Prostate gland (tissue), 2 donors: ENCODE results near the gene VWA8. TPM values are rescaled to one million over a fixed set of nuclear protein-coding genes. Genes with fewer than 3 reads are reported as not detected.
A peak's percentile ranks its signal among the peaks of the same experiment; 100 is the strongest.

ENCODE experiments used
- DNase-seq: peaks from one replicate; pipeline ENCODE4 v3.0.0-alpha.2; 2019; ENCODE audit warnings: low spot score
- H3K27ac ChIP-seq, 2 donors: fragments of 200-600 bp; sonication (generic); 2 replicates each; pipeline ENCODE4 v1.5.1; 2017 to 2019
- H3K27me3 ChIP-seq: fragments of 200-600 bp; sonication (generic); replicated peaks from 2 replicates; pipeline ENCODE4 v1.5.1; 2019; ENCODE audit not compliant: insufficient read depth
- H3K36me3 ChIP-seq, 2 donors: fragments of 200-600 bp; sonication (generic); 1 replicate in 1 of 2; 2 replicates in 1 of 2; pipeline versions ENCODE4 v1.5.1 to v1.8.1; 2017 to 2019
- H3K4me1 ChIP-seq: fragments of 200-600 bp; sonication (generic); replicated peaks from 2 replicates; pipeline ENCODE4 v1.5.1; 2019
- H3K4me3 ChIP-seq, 2 donors: fragments of 200-600 bp; sonication (generic); 2 replicates each; pipeline ENCODE4 v1.5.1; 2017 to 2019
- H3K9me3 ChIP-seq: fragments of 200-600 bp; sonication (generic); 2 replicates; pipeline ENCODE4 v1.5.1; 2017
- POLR2A ChIP-seq: fragments of 450-650 bp; IDR thresholded peaks from one replicate; pipeline ENCODE4 v1.6.1; 2016; ENCODE audit warnings: antibody characterized with exemption, mild to moderate bottlenecking
- POLR2AphosphoS5 ChIP-seq: sonication (generic); formaldehyde crosslinking; IDR thresholded peaks from one replicate; pipeline ENCODE4 v1.6.1; 2017; ENCODE audit warnings: antibody characterized with exemption
- WGBS: methylation state at CpG from one replicate; pipeline ENCODE4 v1.1.5; 2018; 5-methylcytosine and 5-hydroxymethylcytosine counted together
- intact Hi-C: fragments of 100-400 bp; cut with DNase I; formaldehyde crosslinking; loops from one replicate; pipeline ENCODE4 v1.14.2; 2022
- total RNA-seq, 2 donors: library from RNA; depleted of rRNA; stranded (reverse); fragments of >200 nt; gene quantifications; one replicate each; pipeline ENCODE4 v1.1.0, GENCODE V29; 2016
- TF ChIP-seq, protein P1 (sequence below), 4 experiments: fragments of 200-600 bp in 2 of 4; fragments of 450-650 bp in 2 of 4; sonication (generic) in 2 of 4; IDR thresholded peaks; 1 replicate in 3 of 4; 2 replicates in 1 of 4; pipeline ENCODE4 v1.5.1; 2016 to 2019; ENCODE audit warnings: antibody characterized with exemption in 4 of 4, mild to moderate bottlenecking in 2 of 4, moderate library complexity in 2 of 4

Gene VWA8
- total RNA-seq, 2 donors from 2014 or later: 18.1 to 21.8 TPM

DNA sequence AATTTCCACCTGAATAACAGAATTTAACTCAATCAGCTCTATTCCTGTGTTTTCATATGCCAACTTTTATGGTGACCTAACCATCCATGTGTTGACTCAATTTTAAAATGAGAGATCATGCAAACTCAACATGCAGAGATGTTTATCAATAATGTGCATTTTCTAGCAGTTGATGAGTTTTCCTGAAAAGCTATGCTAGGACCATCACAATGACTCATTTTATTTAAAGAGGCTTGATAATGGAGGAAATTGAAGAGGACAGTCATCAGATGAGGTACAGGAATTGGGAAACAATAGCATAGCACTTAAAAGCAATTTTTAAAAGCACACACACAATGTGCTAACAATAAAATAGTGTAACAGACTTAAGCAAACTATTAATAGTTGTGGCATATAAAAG lies 127.1 kb downstream of the VWA8 start:
- no peak overlapping the region for H3K27ac ChIP-seq
- intact Hi-C loops: no loop called here
- no peaks in the 10 kb centered on the region for H3K4me1 ChIP-seq
- H3K27me3 ChIP-seq: no peaks in the 10 kb centered on the region
- TF ChIP-seq, protein P1, sequence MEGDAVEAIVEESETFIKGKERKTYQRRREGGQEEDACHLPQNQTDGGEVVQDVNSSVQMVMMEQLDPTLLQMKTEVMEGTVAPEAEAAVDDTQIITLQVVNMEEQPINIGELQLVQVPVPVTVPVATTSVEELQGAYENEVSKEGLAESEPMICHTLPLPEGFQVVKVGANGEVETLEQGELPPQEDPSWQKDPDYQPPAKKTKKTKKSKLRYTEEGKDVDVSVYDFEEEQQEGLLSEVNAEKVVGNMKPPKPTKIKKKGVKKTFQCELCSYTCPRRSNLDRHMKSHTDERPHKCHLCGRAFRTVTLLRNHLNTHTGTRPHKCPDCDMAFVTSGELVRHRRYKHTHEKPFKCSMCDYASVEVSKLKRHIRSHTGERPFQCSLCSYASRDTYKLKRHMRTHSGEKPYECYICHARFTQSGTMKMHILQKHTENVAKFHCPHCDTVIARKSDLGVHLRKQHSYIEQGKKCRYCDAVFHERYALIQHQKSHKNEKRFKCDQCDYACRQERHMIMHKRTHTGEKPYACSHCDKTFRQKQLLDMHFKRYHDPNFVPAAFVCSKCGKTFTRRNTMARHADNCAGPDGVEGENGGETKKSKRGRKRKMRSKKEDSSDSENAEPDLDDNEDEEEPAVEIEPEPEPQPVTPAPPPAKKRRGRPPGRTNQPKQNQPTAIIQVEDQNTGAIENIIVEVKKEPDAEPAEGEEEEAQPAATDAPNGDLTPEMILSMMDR (IDR thresholded peaks at IDR 0.05): no peak
- TF ChIP-seq POLR2AphosphoS5 (no peak), POLR2A (no peak)
- no peak overlapping the region for H3K4me3 ChIP-seq
- no peaks in the 10 kb centered on the region for H3K36me3 ChIP-seq
- no peak for DNase-seq
- no peaks in the 10 kb centered on the region for H3K9me3 ChIP-seq

DNA sequence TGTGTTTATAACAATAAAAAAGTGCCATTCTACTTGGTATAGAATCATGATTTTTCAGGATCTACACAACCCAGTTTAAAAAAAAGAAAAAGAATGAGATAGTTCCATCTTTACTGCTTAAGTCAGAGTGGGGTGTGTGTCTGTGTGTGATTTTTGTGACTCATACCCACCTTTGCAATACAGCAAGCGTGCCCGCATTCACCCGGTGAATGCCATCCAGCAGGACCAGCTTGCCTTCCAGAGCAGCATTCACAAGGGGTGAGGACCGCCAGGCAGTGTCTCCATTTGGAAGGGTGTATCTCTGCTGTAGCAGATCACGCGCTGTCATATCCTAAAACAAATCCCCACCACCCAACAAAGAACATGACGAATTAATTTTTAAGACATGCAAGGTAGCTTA lies 127.7 kb downstream of the VWA8 start:
- WGBS: 97% methylated on average over 7 of the region's 7 CpGs
- no peaks in the 10 kb centered on the region for H3K27me3 ChIP-seq

DNA sequence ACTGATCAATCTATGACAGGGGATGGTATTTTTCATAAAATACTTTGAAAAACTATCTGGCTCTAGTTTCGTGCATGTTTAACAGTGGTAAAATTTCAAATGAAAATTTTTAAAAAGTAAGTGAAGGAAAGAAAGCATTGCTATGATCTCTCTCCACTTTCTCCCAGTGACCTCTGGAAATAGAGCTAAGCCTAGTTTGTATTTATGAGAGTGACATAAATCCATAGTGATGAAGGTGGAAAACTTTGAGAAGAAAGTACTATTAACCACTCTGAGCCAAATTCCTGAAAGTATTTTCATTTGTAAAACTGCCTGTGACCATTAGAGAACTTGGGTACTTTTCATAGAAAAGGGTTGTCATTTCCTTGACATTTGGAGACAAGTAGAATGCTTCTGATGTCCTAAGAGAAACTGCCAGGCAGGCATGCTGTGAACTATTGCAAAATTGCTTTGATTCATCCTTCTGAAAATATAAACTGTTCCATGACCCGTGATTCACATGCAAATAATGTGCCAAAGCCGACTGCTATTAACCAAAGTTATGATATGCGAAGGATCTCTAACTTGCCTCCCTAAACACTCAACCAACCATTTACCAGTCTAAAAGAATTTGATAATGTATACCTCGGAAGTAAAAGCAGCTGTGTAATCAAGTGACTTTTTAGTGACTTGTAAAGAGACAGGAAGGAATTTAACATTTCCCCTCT lies 133.2 kb downstream of the VWA8 start:
- Histone ChIP-seq H3K27ac (no peak overlapping the region), H3K36me3 (no peaks in the 10 kb centered on the region), H3K4me3 (no peak overlapping the region), H3K4me1 (no peaks in the 10 kb centered on the region), H3K27me3 (no peaks in the 10 kb centered on the region), H3K9me3 (no peaks in the 10 kb centered on the region)
- DNase-seq: no peak
- intact Hi-C loops: no loop called here
- TF ChIP-seq, protein P1 (IDR thresholded peaks at IDR 0.05): no peak
- TF ChIP-seq POLR2AphosphoS5: peak; percentile 37
- 41% methylated on average over 5 of the region's 5 CpGs for WGBS

More for the DNA sequence above, 127.7 kb downstream of the VWA8 start:
- DNase-seq: no peak
- TF ChIP-seq POLR2AphosphoS5 (no peak), POLR2A (no peak)
- intact Hi-C loops: no loop called here
- Histone ChIP-seq H3K36me3 (no peaks in the 10 kb centered on the region), H3K9me3 (no peaks in the 10 kb centered on the region), H3K4me1 (no peaks in the 10 kb centered on the region), H3K4me3 (no peak overlapping the region), H3K27ac (no peak overlapping the region)

DNA sequence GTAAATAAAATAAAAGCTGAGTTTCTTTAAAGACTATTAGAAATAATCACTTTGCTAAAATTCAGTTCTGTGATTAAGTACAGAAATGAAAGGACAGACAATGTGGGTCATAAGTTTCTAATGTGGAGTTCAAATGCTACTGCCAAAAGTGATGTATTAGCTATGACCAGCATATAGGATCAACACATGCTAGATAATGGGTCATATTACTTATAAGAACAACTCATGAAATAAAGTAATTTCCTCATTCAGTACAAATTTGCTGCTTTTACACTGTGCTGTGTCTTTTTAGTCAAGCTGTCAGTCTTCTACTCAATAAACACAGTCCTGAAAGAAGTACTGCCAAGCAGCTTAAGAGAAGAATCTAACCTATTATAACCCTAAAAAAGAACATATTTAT lies 135.2 kb downstream of the VWA8 start:
- DNase-seq: no peak
- no peaks in the 10 kb centered on the region for H3K4me1 ChIP-seq
- H3K36me3 ChIP-seq: no peaks in the 10 kb centered on the region
- H3K4me3 ChIP-seq: no peak overlapping the region
- no peak overlapping the region for H3K27ac ChIP-seq
- TF ChIP-seq, protein P1 (IDR thresholded peaks at IDR 0.05): no peak
- TF ChIP-seq POLR2A (no peak), POLR2AphosphoS5 (no peak)
- intact Hi-C loops: no loop called here
- H3K9me3 ChIP-seq: no peaks in the 10 kb centered on the region
- no peaks in the 10 kb centered on the region for H3K27me3 ChIP-seq

DNA sequence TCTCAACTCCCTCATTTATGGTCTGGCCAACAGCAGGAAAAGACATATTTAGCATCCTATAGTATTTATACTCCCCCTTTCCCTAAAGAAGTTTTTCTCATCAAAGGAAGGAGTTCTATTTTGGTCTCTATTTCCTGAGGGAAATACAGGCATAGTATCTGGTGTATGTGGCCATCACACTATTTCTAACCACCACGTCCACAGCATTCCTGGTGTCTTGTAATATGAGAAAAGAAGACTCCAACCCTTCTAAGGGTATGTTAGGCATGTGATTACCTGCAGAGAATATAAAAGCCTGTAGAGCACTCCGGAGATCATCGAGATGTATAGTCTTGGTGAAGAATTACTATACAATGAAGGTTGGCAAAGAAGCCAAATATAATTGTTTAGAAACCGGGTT lies 137.4 kb downstream of the VWA8 start:
- no peak for TF ChIP-seq POLR2A
- no peak for TF ChIP-seq POLR2AphosphoS5
- TF ChIP-seq, protein P1 (IDR thresholded peaks at IDR 0.05): no peak
- Histone ChIP-seq H3K9me3 (no peaks in the 10 kb centered on the region), H3K4me3 (no peak overlapping the region), H3K4me1 (no peaks in the 10 kb centered on the region), H3K36me3 (no peaks in the 10 kb centered on the region), H3K27ac (no peak overlapping the region), H3K27me3 (no peaks in the 10 kb centered on the region)
- no peak for DNase-seq
- intact Hi-C loops: no loop called here
- WGBS: 58% methylated on average over 4 of the region's 4 CpGs
